Measurements from ENCODE around the gene TLR4. TPM values are rescaled to one million over a fixed set of nuclear protein-coding genes. Genes with fewer than 3 reads are reported as not detected.

The TLR4 gene
- total RNA-seq, 4 donors from 2014 or later, result 54.1 to 106 (median 78.5) TPM

DNA sequence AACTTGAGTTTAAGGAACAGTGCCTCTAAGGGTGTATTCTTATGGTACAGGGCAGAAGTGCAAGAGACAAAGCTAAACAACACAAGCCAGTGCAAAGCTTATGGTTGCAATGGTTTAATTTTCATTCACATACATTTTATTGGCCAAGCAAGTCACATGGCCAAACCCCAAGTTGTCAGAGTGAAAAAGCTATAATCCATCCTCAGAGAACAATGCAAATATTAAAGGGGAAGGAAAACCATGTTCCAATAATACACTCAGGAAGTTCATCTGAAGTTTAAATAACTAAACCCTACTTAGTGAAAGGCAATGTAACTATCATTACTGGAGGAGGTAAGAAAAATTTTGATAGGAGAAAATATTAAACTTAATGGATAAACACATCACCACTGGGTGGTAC, 26.6 kb upstream of the TLR4 start:
- no peak for TF ChIP-seq CTCF (IDR thresholded peaks at IDR 0.05; ENCODE audit: low read depth)

DNA sequence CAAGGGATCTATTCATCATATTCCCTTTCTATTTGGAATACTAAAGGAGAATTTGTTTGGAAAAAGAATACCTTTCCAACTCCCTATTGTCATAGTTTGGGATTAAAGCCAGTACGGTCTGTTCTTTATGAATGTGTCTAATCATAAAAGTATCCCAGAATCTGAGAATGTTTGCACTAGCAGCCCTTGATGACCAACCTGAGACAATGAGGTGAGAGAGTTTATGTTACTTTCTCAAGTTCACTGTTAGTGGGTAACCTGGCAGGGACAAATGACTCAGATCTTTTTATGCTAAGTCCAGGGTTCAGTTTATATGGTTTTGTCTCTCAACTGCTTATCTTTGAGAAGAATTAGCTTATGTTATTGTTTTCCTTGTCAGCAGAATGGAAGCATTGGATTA, 25.3 kb upstream of the TLR4 start:
- TF ChIP-seq CTCF (IDR thresholded peaks at IDR 0.05; ENCODE audit: low read depth), result no peak

DNA sequence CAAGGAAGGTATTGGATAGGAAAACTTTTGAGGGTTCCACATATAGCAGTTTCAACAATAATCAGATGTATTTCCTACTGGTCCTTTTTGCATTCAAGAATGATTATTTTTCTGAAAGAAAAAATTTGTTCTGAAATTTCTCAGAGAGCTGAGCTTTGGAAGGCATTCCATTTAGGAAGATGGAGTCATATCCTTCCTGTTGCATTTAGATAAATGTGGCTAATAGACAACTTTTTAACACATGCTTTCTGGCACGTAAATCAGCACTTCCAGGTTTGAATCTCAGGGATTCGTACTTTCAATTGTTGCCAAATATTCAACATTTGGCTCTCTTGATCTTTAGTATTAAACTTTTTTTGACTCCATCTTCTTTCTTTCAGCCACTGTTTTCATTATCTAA, 24.8 kb upstream of the TLR4 start:
- no peak for TF ChIP-seq CTCF (IDR thresholded peaks at IDR 0.05; ENCODE audit: low read depth)

DNA sequence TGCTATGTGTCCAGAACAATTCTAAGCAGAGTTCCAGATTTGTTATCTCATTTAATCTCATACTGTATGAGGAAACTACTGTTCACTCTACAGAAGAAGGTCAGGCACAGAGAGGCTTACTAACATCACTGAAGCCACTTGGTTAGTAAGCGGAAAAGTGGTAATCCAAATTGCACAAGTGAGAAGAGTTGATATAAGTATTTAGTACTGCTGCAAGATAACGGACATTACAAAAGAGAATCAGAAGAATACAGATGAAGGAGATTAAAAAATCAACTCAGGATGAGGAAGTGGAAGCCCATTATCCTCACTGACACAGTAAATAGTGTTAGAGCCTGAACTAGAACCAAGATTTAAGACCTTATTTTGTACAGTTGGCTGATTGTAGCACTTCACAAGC, 22.3 kb upstream of the TLR4 start:
- TF ChIP-seq CTCF (IDR thresholded peaks at IDR 0.05; ENCODE audit: low read depth), result no peak

DNA sequence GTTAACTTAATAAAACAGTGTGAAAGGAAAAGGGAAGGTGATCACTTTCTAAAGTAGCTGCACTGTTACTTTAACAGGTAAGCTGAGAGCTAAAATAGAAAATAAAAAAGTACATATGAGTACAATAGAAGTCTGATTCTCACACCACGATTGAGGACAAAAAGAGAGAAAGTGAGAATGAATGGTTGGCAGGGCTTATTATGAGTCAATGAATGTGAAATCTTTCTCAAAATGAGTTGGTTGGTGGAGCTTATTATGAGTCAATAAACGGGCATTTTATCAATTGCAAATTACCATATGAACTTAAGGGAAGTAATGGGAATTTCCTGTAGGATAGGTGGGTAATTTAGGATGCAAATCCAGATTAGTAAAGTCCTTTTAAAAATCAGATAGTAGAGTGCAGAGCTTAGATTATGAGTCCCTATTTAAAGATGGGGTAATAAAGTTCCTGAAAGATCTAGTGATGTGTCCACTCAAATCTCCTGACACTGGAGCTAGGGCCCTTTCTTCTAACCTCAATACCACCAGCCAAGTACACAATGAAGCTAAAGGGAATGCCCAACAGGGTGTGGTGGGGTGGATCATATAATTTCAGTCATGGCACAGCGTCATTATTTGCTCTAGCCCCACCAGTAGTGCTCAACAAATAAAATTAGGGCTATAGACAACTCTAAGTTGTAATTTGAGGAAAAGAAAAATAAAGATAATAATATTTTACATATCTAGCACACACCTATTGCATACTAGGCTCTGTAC, 21.1 kb upstream of the TLR4 start:
- no peak for TF ChIP-seq CTCF (IDR thresholded peaks at IDR 0.05; ENCODE audit: low read depth)

DNA sequence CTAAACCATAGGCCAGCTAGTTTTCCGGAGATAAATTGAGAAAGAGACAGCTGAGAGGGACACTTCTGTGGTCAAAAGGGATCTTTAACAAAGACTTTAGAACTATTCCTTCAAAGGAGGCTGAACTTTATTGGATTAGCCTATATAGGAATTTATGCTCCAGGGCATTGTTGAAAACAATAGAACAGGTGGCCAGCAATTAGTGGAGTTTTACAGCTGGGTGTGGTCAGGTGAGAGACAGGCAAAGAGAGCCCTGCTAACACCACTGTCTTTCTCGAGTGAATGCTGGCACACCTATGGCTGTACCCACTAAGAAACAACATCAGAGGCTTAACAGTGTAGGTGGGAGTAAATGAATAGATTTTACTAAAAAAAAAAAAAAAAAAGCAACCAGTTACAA, 16.7 kb upstream of the TLR4 start:
- no peak for TF ChIP-seq CTCF (IDR thresholded peaks at IDR 0.05; ENCODE audit: low read depth)

- TF ChIP-seq CTCF (IDR thresholded peaks at IDR 0.05; ENCODE audit: low read depth), result no peak
Measured at GRCh38 chr9:117691367-117691766, 12.8 kb upstream of the TLR4 start.

Measured in subcutaneous adipose tissue (tissue), 4 donors.